NCI-H2196 (cell line): ENCODE results near the gene DMRT1.
"Not testable (repeated sequence)": the region's sequence is repeated elsewhere in the genome, so short reads cannot be mapped to it uniquely, and the experiment has no call there.

Experiments used
- DNase-seq: peaks from one replicate; lab custom pipeline; 2025; ENCODE audit not compliant: unreplicated experiment; lab: John Stamatoyannopoulos, UW

The DMRT1 gene

DNA sequence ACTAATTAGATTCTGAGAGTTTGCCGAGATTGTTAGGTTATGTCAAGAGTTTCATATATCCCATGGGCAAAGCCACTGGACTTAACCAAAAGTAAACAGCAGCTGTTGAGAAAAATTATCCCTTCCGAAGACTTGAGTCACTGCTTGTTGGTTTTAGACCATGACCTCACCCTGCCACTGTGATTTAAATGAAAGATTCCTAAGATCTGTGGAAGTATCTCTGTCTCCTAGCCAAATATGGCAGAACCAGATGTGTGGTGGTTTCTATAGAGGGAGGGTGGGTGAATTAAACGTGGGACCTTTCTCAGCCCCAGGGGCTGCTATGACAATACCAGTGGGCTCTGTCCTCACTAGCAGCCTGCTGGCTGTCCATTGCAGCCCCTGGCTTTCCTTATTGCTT lies 154.3 kb downstream of the DMRT1 start:
- DNase-seq = peak; percentile 35

DNA sequence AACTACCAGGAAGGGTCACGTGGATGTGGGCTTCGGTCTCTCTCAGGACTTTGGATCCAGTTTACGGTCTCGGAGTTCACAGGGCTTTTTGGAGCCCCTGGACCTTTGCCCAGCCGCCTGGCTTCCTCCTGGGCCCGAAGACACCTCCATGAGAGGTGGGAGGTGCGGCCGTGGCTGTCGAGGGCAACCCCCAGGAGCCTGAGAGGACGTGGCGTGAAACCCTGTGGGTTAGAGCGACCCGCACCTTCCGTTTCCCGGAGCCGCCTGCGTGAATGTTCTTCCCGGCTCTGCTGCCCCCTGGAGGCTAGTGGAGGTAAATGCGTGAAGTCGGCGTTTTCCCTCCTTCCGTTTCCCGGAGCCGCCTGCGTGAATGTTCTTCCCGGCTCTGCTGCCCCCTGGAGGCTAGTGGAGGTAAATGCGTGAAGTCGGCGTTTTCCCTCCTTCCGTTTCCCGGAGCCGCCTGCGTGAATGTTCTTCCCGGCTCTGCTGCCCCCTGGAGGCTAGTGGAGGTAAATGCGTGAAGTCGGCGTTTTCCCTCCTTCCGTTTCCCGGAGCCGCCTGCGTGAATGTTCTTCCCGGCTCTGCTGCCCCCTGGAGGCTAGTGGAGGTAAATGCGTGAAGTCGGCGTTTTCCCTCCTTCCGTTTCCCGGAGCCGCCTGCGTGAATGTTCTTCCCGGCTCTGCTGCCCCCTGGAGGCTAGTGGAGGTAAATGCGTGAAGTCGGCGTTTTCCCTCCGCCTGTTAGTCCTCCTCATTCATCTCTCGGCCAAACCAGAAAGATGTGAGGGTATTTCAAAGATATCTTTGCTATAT lies 157.0 kb downstream of the DMRT1 start:
- DNase-seq = not testable (repeated sequence)

DNA sequence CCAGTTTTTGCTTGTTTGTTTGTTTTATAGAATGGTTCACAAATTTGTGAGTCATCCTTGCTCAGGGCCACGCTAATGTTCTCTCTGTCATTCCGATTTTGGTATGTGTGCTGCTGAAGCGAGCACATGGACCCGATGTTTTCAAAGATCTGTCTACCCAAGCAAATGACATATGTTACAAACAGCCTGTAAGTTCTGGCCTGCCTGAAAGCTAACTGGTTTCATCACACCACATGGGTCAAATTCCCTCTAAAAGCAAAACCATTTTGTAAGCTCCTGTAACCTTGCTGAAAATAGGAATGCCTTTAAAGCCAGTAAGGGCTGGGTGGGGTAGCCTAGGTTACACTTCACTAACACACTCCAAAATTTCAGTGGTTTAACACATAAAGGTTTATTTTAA lies 160.3 kb downstream of the DMRT1 start:
- DNase-seq = no peak

DNA sequence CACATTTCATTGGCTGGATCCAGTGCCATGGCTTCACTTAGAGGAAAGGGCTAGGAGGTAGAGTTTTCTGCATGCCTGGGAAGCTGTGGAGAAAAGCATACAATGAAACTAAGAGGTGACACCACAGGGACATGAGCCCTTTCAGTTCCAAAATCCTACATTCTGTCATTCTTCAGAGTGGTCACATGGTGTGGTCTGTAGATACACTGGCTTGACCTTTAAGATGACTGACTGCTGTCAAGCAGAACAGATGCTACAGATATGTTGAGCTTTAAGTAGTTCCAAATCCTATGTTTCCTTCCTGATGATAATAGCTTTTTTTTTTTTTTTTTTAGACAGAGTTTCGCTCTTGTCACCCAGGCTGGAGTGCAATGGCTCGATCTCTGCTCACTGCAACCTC lies 161.2 kb downstream of the DMRT1 start:
- DNase-seq = no peak

DNA sequence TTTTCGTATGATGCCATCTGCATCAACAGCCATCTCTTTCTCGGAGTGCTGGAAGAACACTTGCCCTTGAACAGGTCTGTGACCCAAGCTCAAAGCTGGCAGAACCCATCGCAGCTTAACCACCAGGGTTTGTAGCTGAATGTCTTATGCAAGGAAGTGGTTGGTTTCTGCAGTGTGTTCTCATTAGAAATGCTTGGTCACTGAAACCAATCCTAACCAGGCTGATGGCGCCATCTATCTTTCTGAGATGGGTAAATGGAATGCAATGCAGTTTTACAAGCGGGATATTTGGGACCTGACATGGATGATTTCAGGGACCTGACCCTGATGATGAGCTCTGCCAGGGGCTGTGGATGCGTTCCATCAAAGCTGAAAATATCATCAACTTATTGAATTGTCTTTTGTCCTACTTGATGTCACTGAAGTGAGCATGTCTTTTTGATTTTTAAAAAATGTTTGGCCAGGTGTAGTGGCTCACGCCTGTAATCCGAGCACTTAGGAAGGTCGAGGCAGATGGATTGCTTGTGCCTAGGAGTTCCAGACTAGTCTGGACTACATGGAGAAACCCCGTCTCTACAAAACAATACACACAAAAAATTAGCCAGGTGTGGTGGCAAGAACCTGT lies 163.7 kb downstream of the DMRT1 start:
- peak; percentile 88 for DNase-seq

DNA sequence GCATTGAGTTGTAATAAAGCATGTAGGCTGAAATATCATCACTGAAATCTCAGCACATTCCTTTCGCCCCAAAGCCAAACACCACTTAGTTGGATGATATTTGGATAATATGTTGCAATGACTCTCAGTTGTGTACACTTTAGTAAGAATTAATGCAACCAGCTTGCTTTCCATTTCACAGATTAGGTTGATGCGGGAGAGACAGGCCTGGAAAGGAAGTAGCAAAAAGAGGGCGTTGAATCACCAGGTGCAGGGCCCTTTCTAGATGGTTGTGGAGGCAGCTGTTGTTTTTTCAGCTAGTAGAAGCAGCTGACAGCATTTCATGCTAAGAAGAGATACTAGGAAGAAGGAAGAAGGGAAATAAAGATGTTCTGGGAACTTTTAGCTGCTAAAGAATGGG lies 165.8 kb downstream of the DMRT1 start:
- no peak for DNase-seq

DNA sequence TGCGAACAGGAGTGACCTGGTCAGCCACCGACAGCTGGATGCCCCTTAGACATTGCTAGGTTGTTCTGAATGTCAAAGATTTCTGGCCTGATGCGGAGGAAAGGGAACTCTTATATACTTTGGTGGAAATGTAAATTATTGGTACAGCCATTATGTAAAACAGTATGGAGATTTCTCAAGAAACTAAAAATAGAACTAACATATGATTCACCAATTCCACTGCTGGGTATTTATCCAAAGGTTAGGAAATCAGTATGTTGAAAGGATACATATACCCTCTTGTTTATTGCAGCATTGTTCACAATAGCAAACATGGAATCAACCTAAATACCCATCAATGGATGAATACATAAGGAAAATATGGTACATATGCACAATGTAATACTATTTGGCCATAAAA lies 166.7 kb downstream of the DMRT1 start:
- no peak for DNase-seq

DNA sequence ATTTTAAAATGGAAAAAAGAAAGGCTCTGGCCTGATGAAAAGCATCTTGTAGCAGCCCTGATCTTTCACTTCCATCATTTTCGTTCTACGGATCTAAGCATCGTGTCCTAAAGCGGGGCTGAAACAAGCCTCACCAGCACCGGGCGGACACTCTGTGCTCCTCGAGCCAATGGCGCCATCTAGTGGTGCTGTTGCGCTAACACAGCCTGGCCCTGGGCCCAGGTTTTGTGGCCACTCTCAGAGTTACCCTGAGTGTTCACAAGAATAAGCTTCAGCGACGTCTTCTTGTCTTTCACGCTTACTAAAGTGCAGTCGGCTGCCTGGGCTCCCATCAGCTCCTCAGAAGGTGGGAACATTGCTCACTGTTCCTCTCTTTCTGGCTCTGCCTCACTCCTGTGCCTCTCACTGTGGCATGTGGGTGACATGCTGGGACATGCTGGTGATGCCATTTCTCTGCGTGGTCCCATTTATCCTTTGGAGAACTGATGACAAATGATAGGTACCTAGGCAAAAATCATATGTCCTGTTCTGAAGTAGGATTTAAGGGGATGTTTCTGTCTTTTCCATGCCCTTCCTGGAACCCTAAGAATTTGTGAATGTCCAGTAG lies 167.7 kb downstream of the DMRT1 start:
- peak; percentile 98 for DNase-seq

DNA sequence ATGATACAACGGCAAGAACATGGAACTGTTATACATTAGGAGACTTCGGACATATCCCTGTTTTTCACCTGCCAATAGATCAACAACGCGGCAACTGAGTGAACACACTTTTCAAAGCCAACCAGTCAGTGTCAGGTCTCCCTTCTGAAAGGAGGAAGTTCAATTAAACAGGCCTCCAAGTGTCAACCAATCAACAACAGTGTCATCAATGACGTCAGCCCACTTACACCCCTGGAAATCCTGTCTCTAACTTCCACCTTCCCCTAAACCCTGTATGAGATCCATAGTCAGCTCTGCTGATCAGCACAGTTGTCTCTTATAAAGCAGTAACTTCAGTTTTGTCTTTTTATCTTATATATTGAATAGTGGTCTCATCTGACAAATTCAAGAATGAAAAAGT lies 171.5 kb downstream of the DMRT1 start:
- no peak for DNase-seq

DNA sequence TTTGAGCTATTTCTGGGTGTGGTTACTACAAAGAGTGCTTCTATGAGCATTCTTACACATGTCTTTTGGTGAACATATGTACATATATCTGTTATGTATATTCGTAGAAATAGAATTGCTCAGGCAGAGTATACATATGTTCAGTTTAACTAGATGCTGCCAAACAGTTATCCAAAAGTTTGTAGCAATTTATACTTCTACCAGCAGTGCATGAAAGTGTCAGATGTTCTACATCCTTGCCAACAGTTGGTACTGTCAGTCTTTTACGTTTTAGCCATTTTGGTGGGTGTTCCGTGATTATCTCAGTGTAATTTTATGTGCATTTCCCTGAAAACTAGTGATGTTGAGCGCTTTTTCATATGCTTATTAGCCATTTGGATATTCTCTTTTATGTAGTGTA lies 172.7 kb downstream of the DMRT1 start:
- DNase-seq = no peak

DNA sequence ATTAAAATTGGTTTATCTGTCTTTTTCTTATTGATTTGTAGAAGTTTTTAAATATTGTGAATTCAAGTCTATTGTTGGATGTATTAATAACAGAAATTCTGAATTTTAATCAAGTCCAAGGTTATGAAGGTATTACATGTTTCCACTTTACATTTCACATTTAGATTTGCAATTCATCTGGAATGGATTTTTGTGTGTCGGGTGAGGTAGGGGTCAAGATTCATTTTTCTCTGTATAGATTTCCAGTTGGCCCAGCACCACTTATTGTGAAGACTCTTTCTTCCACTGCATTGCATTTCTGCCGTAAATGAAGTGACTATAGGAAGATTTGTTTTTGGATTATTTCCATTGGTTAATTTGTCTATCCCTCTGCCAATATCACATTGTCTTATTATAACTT lies 173.1 kb downstream of the DMRT1 start:
- no peak for DNase-seq

DNA sequence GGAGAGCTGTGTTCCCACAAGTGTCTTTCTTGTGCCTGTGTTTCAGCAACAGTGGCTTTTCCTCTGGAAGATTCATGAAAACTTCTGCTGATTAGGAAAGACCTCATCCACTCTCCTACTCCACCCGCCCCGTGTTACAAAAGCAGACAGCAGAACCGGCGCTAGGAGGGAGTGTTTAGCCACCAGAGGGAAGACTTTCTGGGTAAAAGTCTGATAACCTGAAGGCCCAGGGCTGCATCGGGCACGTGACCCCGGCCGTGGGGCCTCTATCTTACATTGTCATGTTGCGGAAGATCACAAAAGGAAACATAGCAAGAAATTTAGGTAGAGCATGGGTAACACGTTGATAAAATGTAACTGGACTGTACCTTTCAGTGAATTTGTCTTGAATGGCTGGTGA lies 176.6 kb downstream of the DMRT1 start:
- peak; percentile 31 for DNase-seq
